Left lobe of liver (tissue), 2 donors: ENCODE measurements around the gene FLVCR1. TPM values are rescaled to one million over a fixed set of nuclear protein-coding genes. Genes with fewer than 3 reads are reported as not detected.
"Not testable (repeated sequence)": the region's sequence is repeated elsewhere in the genome, so short reads cannot be mapped to it uniquely, and the experiment has no call there.

Source experiments
- ATAC-seq: fragments of 200-7000 bp; cut with Tn5 transposase; one replicate; pipeline ENCODE4 v1.9.1; 2020; ENCODE audit warnings: mild to moderate bottlenecking, moderate library complexity
- DNase-seq: peaks from one replicate; pipeline ENCODE4 v3.0.0-alpha.2; 2020; ENCODE audit warnings: low spot score
- total RNA-seq: library from RNA; stranded (reverse); gene quantifications from one replicate; pipeline ENCODE4 v1.2.1, GENCODE V29; 2021
- donor health status: DM: no; HTN: no; CAD: no; lungs with moderate emphysema.
- donor health status: DM: no; HTN: yes; CAD: no.

Gene FLVCR1
- total RNA-seq, 1 donor from 2014 or later: 0.93 TPM

GRCh38 chr1:212914110-212914509, 56.0 kb downstream of the FLVCR1 start:
- not testable (repeated sequence) for ATAC-seq, DNase-seq

GRCh38 chr1:212914789-212915188, 56.7 kb downstream of the FLVCR1 start:
- ATAC-seq: no peak
- no peak for DNase-seq

DNA sequence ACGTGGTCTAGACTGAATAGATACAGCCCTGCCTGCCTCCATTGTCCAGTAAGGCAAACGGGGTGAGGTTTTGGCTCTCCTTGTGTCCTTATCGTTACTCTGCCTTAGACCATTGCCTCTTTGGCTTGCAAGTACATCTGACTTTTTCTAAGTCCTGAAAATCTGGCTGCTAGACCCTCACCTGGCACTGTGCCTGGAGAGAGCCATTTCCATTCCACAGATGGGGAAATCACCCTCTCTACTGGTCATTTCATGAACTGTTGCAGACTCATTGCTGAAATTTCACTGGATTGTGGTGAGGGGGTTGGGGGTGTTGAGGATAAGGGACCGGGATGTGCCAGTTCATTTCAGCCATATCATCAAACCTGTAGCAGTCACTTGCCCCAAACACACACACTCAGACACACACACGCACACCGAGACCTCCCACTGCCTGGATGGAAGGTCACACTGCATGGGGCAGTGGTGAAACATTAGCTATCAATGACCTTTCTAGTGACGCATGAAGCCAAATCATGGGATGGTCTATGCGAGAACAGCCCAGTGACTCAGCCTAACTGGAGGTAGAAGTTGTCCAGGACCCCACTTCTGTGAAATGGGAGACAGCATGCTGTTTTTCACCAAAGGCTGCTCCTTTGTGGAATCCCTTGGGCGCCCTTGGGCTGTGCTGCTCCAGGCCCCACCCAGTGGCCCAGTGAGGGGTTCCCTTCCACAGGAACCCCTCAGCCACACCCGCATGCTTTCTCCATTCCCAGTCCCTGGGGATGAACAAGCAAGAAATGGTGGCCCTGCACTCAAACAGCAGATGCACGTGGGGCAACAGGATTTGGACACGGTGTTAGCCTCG, 57.4 kb downstream of the FLVCR1 start:
- DNase-seq: no peak
- ATAC-seq: peak; percentile 32

GRCh38 chr1:212916481-212917133, 58.5 kb downstream of the FLVCR1 start:
- DNase-seq (no peak), ATAC-seq (peak; percentile 16)

GRCh38 chr1:212917134-212917485, 59.0 kb downstream of the FLVCR1 start:
- ATAC-seq: no peak
- DNase-seq: no peak

DNA sequence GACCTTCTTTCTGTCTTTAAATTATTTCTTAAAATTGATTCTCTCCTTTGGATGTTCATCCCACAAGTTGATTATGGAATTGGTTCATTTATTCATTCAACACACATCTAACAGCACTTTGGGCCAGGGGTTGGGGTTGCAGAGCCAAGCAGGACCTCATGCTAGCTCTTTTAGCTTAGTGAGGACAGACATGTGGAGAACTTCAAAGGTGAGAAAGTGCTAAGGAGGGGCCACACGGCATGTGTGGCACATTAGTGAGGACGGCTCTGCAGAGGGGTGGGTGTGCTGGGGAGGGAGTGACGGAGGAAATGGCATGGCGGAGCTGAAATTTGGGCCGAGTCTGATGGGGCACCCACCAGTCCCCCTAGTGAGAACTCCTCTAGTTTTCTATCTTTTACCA, 59.8 kb downstream of the FLVCR1 start:
- DNase-seq (no peak), ATAC-seq (no peak)

- ATAC-seq (no peak), DNase-seq (no peak)
Observed at GRCh38 chr1:212918824-212919223, 60.7 kb downstream of the FLVCR1 start.

DNA sequence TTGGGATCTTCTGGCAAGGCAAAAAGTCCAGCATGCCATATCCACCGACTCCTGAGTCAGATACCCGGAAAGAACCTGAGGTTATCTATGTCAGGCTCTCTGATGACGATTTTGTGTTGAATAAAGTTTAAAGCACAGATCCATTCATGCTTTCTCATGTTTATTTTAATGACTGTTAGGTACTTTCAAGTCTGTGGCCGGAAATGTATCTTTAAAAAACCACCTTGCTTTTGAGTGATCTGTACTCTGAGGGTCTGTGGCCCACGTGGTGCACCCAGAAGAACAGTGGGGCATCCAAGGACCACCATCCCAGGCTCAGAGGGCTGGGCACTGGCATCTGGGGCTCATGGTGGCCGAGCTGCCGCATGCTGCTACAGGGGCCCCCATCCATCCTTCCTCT, 62.2 kb downstream of the FLVCR1 start:
- ATAC-seq (no peak), DNase-seq (no peak)

- ATAC-seq: peak; percentile 35
- DNase-seq: no peak
Observed at GRCh38 chr1:212920896-212921295, 62.8 kb downstream of the FLVCR1 start.

- DNase-seq (no peak), ATAC-seq (no peak)
Observed at GRCh38 chr1:212922016-212922415, 63.9 kb downstream of the FLVCR1 start.

GRCh38 chr1:212926372-212926771, 68.3 kb downstream of the FLVCR1 start:
- ATAC-seq (no peak), DNase-seq (no peak)

DNA sequence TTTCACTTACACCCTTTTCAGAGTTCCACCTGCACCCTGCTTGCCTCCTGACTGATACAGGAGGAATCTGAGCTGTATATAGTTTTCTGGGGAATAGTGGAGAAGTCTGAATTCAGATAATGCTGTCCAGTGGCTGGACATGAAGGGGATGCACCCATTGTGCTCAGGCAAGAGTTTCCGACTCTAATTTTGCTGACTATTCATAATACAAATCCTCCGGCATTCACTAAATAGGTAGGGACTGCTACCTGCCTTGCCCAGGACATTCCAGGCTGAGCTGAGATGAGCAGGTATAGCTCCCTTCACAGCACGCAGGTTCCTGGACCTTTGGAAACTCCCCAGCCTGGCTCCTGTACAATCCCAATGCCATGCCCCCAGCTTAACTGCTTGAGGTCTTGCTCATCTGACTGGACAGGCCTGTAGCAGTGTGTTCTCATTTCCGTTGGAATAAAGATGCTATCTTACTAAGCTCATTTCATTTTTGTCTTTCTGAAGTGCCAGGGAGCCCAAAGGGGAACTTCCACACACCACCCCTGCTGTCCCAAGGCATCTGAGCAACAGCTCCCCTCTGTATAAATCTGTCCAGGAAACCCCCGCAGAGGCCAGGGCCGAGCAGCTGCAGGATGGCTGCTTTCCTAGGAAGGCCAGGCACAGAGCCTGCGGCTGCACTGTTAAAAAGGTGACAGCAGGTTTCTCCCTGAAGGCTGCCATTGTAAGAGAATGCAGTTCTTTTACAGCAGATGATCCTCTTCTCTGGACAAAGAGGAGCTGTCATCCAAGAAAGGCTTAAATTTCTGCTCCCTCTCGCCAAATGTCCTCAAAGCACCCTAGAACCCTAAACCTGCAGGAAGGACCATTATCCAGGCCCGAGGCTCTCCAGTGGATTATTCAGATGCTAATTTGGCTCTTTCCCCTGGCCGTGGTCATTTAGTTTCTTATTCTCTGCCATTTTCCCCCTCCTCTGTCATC, 70.5 kb downstream of the FLVCR1 start:
- ATAC-seq (no peak), DNase-seq (no peak)

- ATAC-seq: no peak
- DNase-seq: no peak
Observed at GRCh38 chr1:212930986-212931678, 73.1 kb downstream of the FLVCR1 start.

- DNase-seq: no peak
Observed at GRCh38 chr1:212933815-212934471, 75.9 kb downstream of the FLVCR1 start.

GRCh38 chr1:212935387-212935981, 77.4 kb downstream of the FLVCR1 start:
- DNase-seq (no peak), ATAC-seq (no peak)

More at GRCh38 chr1:212933815-212934471, 75.9 kb downstream of the FLVCR1 start:
- no peak for ATAC-seq

DNA sequence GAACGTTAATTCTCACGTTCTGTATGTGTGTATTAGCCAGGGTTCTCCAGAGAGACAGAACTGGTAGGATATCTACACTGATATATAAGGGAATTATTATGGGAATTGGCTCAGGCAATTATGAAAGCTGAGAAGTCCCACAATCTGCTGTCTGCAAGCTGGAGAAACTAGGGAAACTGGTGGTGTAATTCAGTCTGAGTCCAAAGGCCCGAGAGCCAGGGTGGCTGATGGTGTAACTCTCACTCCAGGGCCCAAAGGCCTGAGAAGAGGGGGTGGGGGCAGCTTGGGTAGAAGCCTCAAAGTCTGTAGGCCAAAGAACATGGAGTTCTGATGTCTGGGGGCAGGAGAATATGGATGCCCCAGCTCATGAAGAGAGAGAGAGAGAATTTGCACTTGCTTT, 79.0 kb downstream of the FLVCR1 start:
- no peak for DNase-seq
- peak; percentile 68 for ATAC-seq

GRCh38 chr1:212938846-212939245, 80.8 kb downstream of the FLVCR1 start:
- DNase-seq (no peak), ATAC-seq (no peak)

GRCh38 chr1:212941452-212941851, 83.4 kb downstream of the FLVCR1 start:
- DNase-seq (no peak), ATAC-seq (no peak)

DNA sequence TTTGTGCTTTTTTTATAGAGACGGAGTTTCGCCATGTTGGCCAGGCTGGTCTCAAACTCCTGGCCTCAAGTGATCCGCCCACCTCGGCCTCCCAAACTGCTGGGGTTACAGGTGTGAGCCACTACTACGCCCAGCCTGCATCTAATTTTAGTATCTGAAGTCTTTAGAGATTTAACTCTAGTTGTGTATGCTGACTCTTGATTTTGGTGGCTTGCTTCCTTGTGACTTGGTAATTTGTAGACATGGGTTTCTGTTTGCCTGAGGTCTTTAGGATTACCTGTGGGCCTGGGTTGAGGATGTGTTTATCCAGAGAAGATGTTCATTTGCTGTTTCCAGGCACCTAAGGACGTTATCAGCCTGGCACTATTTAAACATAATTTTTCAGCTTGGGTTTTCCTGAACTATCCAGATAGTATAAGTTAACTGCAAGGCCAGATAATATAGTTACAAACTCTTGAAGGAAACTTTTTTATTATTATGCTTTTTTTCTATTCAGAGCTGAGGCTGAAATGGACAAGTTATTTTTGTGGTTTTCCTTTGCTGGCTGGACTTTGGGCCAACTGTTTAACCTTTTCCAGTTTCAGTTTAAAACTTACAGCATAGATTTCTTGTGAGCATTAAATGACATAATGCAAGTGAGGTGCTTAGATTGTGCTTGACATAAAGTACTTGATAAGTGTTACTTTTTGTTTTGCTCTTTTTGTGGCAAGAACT, 84.8 kb downstream of the FLVCR1 start:
- ATAC-seq: no peak
- DNase-seq: no peak
